Stimulated activated CD8-positive, alpha-beta memory T cell treated with anti-CD3 and anti-CD28 coated beads, Interleukin-7, amount 100 ng/mL, for 4 hours (primary cell): Measurements from ENCODE around the gene BNIP5.

ENCODE experiments used
- DNase-seq, 2 donors: peaks; one replicate each; pipeline ENCODE4 v3.0.0-alpha.2; 2020; ENCODE audit warnings: low read depth in 2 of 2

BNIP5 gene

DNA sequence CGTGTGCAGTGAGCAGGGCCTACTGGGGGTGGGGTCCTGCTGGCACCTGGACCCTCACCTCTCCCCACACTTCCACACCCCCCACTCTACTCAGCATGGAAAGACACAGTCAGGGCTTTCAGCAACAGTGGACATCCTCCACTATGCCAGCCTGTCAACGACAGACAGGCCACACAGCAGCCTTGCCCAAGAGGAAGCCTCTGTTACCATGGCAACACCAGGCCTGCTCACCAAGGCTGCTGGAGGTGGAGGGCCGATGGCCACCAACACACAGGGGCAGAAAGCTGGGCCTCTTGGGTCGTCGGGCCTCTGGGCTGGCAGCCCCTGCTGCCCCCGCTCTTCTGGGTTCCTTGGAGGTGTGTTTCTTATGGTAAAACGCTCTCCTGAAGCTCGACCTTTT is 13.6 kb downstream of the BNIP5 start:
- DNase-seq: no peak

DNA sequence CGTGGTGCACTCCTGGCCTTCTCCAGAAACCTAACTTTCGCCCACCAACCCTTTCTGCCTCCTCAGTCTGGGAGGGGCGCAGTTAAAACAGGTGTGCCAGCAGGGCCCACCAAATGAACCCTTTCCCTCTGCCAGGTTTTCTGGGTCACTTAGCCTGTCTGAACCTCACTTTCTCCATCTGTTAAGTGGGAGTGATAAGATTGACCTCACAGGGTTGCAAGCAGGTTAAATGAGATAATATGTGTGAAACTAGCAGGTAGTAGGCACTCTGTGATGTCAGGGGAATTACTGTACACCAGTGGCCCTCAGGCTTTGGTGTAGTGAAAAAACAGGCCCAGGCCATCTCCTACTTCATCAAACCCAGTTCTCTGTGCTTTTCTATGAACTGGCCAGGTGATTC is 14.1 kb downstream of the BNIP5 start:
- DNase-seq: no peak

DNA sequence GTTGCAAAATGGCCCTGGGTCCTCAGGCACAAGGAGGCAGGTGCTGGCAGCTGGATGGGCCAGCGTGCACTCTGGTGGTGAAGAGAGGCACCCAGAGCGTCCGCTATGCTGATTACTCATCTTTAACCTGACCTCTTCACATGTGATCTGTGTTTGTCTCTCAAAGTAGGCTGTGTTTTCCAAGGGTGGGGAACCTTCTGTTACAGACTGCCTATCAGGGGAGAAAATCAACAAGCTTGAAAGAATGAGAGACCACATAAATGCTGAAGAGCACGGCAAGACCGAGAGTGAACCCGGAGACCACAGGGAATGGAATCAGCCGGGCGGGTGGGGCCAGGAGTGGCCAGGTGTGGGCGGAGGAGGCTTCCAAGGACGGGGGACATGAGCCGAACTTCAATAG is 16.2 kb downstream of the BNIP5 start:
- no peak for DNase-seq

DNA sequence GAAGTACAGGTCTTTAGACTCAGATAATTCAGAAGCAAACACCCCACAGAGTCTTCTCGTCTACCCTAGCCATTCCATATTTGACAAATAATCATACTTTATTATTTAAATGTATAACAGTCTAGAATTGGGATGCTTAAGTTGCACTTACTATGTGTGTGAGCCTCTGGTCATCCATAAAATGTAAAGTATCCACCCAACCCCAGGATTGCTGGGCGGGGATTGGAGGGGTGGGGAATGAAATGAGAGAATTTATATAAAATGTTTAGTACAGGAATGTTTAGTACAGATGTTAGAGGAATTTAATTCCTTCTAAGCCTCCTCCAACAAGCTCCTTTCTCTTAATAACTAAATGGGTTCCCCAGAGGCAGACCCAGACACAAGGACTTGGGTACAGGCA is 16.9 kb downstream of the BNIP5 start:
- DNase-seq: no peak

DNA sequence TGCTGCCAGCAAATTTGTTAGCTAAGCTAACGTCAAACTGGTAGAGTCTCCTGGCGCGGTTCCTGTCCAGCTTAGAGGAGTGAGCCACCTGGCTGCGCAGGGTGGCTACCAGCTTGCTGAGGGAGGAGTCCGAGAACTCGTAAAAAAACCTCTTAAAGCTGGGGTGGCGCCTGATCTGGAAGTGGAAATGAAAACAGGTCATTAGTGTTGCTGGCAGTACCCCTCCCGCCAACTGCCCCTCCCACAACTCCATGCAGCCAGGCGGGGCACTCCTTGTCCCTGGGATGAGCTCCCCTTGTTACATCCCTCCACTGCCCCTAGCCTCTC is 17.3 kb downstream of the BNIP5 start:
- no peak for DNase-seq

DNA sequence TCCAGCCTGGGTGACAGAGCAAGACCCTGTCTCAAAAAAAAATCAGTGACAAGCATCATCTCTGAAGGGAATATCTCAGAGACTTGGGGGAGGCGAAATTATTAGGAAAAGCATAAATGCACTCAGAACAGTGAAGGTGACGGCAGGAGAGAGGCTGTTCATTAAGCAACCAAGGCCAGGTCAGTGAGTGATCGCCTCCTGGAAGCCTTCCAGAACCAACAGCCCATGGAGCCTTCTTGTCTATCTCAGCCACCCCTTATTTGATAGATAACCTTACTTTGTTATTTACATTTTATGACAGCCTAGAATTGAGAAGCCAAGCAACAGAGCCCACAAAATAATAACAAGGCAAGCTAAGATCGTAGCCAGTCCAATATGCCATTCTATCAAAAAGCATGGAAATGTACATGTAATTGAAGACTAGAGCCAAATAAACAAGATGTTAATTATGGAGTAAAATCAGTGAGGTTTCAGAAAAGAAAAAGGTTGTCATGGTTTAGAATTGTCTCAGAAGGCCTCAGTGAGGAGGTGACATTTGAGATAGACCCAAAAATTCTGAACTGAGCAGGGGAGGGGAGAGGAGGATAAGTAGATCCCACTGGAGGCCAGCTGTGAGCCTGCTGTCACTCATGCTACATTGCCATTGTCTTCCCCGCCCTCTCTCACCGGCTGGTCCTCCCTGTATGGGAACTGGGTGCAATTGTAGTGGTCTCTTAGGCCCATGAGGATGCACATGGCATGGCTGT is 17.8 kb downstream of the BNIP5 start:
- no peak for DNase-seq

DNA sequence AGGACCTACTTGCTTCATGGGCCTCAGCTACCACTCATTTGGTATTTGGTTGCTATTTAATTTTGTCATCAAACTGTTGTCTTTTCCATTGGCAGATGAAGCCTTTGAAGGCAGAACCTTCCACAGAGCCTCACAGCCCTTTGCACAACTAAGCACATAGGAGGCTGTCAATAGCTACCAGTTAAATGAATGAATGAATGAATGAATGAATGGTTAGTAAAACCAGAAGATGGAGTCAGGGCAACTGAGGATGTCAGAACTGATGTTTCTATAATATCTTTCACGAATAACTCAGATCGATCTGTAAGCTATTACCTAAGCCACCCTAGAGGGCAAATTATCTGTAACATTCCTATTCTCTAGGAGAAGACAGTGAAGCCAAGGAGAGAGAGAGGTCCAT is 19.1 kb downstream of the BNIP5 start:
- DNase-seq: no peak

DNA sequence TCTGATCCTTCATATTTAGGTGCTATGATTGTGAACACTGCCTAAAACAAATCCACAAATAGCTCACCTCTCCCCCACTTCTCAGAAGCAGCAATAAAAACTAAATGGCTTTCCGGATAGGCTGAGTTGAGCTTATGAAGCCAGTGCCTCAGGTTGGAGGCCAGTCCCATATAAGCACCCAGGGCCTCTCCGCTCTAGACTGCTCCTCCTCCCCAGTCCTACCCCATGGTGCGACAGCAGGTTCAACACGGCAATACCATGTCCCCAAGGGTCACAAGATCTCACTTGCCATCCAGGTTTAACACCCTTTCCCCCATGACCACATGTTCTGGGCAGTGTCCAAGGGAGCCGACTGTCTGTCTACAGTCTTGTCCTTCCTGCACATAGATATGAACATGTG is 20.8 kb downstream of the BNIP5 start:
- no peak for DNase-seq

DNA sequence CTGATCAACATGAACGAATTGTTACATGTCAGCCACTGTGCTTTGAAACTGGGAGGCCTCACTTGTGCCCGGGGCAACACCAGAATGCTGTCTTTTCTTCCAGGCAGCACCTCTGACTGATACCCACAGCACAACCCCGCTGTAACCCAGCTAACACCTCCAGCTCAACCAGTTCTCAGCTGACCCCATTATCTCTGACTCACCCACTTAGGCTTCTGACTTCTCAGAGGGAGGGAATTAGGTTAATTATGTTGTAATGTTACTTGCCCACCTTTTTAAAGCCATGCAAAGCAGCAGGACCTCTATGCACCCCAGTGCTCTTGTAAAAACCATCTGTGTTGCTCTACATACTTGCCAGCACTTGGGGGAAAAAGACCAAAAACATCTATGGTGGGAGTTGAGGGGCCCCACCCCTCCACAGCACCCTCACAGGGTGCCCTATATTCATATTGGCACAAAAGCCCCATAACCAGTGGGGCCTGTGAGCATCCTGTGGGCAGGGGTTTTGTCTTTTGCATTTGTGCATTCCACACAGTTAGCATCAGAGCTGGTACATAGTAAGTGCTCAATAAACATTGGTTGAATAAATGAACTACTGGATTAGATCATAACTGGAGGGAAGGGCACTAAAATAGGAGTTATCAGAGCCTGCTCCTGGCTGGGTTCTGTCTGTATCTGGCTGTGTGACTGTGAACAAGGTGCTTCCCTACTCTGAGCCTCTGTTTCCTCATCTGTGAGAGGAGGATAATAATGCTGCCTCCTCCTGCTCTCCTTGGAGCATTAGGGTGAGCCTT is 22.3 kb downstream of the BNIP5 start:
- no peak for DNase-seq

DNA sequence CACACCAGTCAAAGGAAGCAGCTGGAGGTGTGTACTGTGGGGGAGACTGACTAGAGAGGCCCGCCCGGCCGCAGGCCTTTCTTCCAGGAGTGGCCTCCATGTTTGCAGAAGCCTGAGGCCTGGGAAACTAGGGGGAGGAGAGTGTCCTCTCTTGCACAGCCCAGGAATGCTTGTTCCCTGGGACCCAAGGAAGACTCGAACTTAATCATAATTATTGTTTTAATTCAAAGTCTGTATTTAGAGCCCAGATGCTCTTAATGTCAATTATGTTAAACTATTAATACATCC is 23.1 kb downstream of the BNIP5 start:
- DNase-seq: no peak

DNA sequence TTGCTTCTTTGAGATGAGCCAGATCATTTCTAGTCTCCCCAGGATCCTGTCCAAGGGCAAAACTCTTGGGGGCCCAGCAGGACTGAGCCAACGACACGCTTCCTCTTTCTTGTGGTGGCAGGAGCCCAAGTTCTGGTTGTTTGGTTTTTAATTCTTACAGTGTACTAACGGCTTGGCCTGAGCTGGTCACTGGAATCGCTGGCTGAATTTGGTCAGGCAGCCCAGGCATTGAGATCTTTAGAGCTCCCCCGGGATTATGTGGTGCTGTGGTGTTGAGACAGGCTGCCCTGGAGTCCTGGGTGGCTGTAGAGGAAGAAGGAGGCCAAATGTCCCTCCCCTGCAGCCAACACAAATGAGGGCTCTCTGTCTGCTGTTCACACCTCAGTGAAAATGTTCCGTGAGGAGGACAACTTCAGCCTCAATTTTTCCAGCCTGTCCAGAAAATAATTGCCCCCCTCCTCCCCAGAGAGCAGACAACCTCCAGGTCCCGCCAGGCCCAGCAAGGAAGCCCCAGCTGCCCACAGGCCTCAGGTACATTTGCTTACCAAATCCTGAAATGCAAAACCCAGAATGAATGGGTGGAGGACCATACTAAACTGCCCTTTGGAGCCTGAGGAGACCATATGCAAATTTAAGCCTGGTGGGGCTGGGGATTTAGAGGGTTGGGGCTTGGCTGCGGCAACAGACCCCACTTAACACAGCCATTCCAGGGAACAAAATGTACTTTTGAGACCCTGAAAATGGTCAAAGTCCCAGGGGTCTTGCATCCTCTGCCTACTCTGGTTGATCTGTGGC is 23.6 kb downstream of the BNIP5 start:
- DNase-seq: no peak

DNA sequence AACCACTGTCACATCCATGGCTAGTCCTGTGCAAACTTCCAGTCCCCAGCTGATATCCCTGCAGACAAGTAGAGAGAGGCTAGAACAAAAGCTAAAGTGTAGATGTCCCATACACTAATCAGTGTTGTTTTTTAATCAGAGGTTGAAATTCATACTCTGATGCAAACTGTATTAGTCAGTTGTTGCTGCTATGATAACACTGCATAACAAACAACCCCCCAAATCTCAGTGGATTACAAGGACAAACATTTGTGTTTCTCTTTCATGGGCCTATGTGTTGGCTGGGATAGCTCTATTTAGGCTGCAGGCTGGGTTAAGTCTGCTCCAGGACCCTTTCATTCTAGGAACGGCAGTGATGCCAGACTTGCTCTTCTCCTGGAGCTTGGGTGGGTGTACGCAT is 26.8 kb downstream of the BNIP5 start:
- DNase-seq: no peak

DNA sequence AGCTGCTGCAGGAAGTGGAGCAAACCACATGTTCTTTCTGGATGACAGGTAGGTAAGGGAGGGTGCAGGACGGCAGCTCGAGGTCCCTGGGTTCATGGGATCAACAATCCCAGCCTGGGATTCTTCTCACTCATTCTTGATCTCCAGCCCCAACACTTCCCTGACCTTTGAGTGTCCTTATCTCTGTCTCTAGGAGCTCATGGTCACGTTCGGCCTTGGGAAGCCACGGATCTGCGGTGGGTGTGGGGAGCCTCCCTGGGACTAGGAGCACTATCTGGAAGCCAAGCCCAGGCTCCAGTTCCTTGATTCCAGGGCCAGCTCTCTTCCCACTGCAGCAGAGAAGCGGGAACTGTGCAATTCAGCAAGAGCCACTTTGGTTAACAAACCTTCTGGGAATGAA is 27.5 kb downstream of the BNIP5 start:
- DNase-seq: no peak

DNA sequence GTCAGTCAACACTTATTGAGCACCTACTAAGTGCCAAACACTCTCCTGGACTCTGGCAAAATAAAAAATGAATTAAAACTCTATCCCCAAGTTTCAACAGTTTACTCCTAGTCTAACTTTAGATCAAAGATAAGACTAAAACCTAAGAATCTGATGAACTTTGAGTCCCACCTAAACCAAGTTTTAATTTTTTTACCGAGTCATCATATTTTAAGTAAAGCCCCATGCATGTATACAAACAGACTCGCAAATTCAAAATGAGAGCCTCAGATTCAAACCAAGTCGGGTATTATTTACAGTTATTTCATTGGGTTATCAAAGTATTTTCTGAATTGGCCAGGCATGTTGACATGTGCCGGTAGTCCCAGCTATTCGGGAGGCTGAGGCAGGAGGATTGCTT is 28.2 kb downstream of the BNIP5 start:
- DNase-seq: no peak

DNA sequence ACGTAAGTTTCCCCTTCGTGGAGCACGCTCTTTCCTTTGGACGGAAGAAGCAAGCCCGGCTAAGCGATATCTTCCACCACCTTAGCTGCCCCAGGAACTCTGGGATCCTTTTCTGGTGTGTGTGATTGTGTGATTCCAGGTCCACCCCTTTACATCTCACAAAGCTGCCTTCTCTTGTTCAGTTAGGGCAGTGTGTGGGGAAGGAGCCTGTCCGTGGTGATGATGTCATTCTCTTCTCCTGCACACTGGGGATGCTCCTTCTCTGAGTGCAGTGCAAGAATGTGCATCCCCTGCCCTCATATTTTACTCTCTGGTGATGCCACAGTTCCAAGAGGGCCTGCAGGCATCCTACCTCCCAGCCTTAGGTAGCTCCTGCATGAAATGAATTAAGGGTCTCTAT is 30.3 kb downstream of the BNIP5 start:
- no peak for DNase-seq

DNA sequence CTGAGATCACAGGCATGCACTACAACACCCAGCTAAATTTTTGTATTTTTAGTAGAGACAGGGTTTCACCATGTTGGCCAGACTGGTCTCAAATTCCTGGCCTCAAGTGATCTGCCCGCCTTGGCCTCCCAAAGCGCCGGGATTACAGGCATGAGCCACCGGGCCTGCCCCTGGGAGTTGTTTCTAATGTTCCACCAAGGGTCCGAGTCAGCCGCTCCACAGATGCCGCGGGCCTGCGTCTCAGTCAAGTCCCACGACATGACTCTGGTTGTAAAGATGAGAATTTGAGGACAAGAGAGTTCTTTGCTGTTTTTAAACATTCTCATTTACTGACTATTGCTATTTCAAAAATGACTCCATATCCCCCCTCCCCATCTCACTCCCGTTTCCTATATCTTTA is 30.8 kb downstream of the BNIP5 start:
- DNase-seq: no peak

DNA sequence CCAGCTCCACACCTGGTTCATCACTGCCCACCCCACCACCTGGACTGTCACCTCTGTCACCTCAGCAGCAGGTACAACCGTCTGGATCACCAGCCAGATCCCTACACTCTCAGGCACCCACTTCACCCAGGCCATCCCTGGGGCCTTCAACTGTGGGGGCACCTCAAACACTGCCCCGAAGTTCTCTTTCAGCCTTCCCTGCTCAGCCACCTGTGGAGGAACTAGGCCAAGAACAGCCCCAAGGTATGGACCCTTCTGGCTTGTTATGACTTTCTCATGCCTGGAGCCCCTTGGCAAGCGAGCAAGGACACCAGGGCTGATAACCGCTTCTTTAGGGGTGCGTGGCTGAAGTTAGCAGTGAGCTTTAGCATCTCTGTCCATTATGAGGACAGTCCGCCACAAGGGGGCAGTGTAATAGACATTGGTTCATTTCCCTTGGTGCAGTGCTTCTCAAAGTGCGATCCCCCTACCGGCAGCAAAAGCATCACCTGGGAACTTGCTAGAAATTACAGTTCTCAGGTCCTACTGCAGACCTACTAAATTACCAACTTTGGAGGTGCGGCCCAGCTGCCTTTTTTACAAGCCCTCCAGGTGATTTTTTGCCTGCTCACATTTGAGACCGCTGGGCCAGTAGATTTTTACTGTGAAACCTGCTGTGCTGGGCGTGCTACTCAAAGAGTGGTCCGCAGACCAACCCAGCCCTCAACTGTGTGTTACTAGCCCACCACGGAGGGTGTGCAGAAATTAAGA is 34.3 kb downstream of the BNIP5 start:
- DNase-seq: peak; percentile 74 to 88

DNA sequence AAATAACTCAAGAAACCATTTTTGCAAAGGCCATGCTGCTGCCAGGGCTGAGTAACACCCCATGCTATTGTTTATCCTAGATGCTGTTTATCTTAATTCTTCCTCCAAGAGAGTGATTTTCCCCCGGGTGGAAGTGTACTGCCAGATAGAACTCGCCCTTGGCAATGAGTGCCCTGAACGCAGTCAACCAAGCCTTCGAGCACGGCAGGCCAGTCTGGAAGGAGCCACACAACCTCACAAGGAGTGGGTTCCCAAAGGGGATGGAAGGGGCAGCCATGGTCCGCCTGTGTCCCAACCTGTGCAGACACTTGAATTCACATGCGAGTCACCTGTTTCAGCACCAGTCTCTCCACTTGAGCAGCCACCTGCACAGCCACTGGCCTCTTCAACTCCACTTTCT is 34.9 kb downstream of the BNIP5 start:
- DNase-seq: no peak

DNA sequence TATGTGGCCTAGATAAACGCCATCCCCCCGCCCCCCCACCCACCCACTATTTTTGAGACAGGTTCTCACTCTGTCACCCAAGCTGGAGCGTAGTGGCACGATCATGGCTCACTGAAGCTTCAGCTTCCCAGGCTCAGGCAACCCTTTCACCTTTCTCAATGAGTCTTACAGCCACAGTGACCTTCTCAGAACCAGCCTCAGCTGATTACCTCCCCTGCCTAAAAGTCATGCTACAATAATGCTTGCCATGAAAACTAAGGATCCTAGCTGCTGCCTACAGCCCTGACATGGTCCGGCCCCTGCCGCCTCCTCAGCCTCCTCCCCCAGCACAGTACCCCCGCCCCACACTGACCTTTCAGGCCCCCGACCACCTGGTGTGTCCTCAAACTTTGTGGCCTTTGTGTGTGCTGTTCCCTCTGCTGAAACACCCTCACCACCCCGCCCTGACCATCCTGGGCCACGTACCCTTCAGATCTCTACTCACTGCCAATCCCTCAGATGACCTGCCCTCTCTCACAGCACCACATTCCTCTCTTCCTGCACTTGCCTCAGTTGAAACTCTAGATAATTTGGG is 35.5 kb downstream of the BNIP5 start:
- no peak for DNase-seq

DNA sequence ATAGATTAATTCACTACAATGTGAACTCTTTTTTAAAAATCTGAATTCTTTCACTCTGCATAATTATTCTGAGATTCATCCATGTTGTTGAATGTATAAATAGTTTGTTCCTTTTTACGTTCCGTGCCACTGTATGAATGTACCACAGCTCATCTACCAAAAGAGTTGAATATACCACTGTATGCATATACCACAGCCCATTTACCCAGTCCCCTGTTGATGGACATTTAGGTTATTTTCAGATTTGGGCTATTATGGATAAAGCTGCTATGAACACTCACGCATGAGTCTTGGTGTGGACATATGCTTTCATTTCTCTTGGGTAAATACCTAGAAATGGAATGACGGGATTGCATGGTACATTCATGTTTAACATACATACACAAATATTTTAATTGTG is 38.7 kb downstream of the BNIP5 start:
- DNase-seq: no peak

DNA sequence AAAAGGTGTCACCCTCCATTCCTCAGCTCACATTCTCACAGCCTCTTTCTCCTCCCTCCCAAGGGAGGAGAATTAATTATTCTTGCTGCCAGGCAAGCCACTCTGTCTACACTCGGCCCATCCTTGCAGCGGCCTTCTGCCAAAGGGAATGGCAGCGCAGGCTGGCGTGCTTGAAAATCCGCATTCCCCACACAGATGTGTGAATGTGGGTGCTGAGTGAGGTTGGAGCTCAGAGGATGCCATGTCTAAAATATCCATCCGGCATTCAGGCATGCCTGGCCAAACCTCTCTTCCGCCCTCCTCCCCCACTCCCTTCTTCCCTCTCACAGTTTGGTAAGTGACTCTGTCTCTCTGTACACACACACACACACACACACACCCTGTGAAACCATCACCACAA is 39.2 kb downstream of the BNIP5 start:
- DNase-seq: no peak

DNA sequence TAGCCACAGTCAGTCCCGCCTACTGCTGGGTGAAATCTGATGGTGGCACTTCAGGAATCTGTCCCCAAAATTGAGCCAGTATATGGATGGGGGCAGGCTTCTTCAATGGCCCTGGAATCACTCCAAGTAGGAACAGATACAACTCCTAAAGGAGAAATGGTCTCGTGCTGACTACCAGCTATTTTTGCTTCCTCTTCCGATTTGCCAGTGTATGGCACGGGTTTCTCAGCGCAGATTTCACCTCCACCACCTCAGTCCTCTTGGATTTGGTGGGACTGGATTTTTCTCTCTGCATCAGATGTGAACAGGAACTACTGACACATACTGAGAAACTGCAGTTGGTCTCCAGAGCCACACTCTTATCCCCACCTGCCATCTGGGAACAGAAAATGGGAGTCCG is 39.6 kb downstream of the BNIP5 start:
- no peak for DNase-seq
